ENCODE measurements around the gene TMEM167B. TPM values are rescaled to one million over a fixed set of nuclear protein-coding genes. Genes with fewer than 3 reads are reported as not detected.

The TMEM167B gene
- total and polyA plus RNA-seq, 2 of the 8 experiments (the other 6 are each of a cell fraction or from before 2014, with no cell fraction given): 3.6 to 14.8 TPM

DNA sequence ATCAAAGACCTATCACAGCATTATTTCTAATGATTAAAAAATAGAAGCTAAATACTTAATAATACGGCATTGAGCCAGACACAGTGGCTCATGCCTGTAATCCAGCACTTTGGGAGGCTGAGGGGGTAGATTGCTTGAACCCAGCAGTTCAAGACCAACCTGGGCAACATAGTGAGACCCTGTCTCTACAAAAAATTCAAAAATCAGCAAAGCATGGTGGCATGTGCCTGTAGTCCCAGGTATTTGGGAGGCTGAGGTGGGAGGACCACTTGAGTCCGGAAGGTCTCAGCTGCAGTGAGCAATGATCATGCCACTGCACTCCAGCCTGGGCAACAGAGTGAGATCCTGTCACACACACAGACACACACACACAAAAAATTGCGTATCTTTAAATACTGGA lies 25.4 kb upstream of the TMEM167B start:
- no peak overlapping the region for H3K4ac ChIP-seq (replicated peaks; ENCODE audit: insufficient read length, low read depth, low read length)
- no peak overlapping the region for H2BK15ac ChIP-seq (ENCODE audit: low read length)
- no peak overlapping the region for H3K27ac ChIP-seq (ENCODE audit: low read depth, low read length)
- H2AFZ ChIP-seq (ENCODE audit: low read length): no peak overlapping the region
- no peaks in the 10 kb centered on the region for H3K23me2 ChIP-seq (ENCODE audit: low read depth, low read length)
- no peaks in the 10 kb centered on the region for H4K20me1 ChIP-seq (replicated peaks in 1 of 2; ENCODE audit: control insufficient read depth in 1 of 2, insufficient read depth in 2 of 2, low read length in 2 of 2)
- 0 out of 2 replicates have a peak, but pooled peaks cover 3% of the 10 kb centered on the region for H3K79me1 ChIP-seq (ENCODE audit: low read depth, low read length)
- no peak overlapping the region for H3K14ac ChIP-seq (ENCODE audit: insufficient read length)
- H2AK5ac ChIP-seq (ENCODE audit: low read depth, low read length): no peak overlapping the region
- 92% methylated on average over 3 of the region's 3 CpGs; no CpG with 5 or more reads in 1 of the 2 experiments for WGBS, 2 experiments (ENCODE audit: extremely low coverage in 1 of 2, insufficient coverage in 1 of 2, insufficient read length in 1 of 2, insufficient replicate concordance in 2 of 2, low coverage in 1 of 2, low lambda C conversion rate in 2 of 2, missing lambda C conversion rate in 1 of 2)
- no peak overlapping the region for H3K9ac ChIP-seq (replicated peaks in 1 of 4; ENCODE audit: extremely low read depth in 1 of 4, low read depth in 3 of 4, low read length in 3 of 4)
- H3K18ac ChIP-seq (ENCODE audit: extremely low read depth, low read length): no peak overlapping the region
- H3K23ac ChIP-seq (ENCODE audit: insufficient read length): no peak overlapping the region
- H3K4me2 ChIP-seq (ENCODE audit: insufficient read depth in 1 of 2, low read depth in 2 of 2, low read length in 2 of 2): no peak overlapping the region
- ChIA-PET CTCF (ENCODE audit: partially characterized antibody) (interaction anchor here (1.6 kb wide), 1 partner anchor 19 kb away, joined by 3 read pairs; no protein-coding TSS in a partner anchor), POLR2A (ENCODE audit: partially characterized antibody) (interaction anchor here (1.4 kb wide), 1 partner anchor 36 kb away, joined by 3 read pairs; no protein-coding TSS in a partner anchor)
- no peaks in the 10 kb centered on the region for H3K27me3 ChIP-seq (replicated peaks in 1 of 4; ENCODE audit: control insufficient read depth in 3 of 4, extremely low read depth in 1 of 4, insufficient read depth in 3 of 4, low read length in 3 of 4)
- H2BK120ac ChIP-seq (replicated peaks; ENCODE audit: low read depth, low read length): no peak overlapping the region
- peaks cover 0 to 7% of the 10 kb centered on the region in 2 experiments; a peak in 2 of 4 replicates for H3K79me2 ChIP-seq (ENCODE audit: control insufficient read depth in 1 of 2, insufficient read depth in 2 of 2, low read length in 2 of 2)
- DNase-seq (ENCODE audit: low read depth in 1 of 2, low spot score in 2 of 2) (no peak), FAIRE-seq (no peak)
- H3K56ac ChIP-seq (replicated peaks; ENCODE audit: insufficient read length, low read depth, low read length): no peak overlapping the region
- H2BK5ac ChIP-seq (ENCODE audit: low read depth, low read length): no peak overlapping the region
- H4K8ac ChIP-seq (ENCODE audit: extremely low read depth, insufficient read depth, low read length): no peak overlapping the region
- H3K9me3 ChIP-seq (ENCODE audit: insufficient read depth in 2 of 2, low read depth in 1 of 2, low read length in 1 of 2): no peaks in the 10 kb centered on the region
- H2BK20ac ChIP-seq (ENCODE audit: low read length): no peak overlapping the region
- no peak overlapping the region for H4K5ac ChIP-seq (ENCODE audit: insufficient read length, low read depth, low read length)
- H3K4me3 ChIP-seq (ENCODE audit: extremely low read depth in 1 of 4, insufficient read depth in 2 of 4, low read depth in 3 of 4, low read length in 4 of 4): no peak overlapping the region
- H3K4me1 ChIP-seq (replicated peaks in 1 of 4; ENCODE audit: control insufficient read depth in 3 of 4, insufficient read depth in 4 of 4, low read length in 3 of 4): no peaks in the 10 kb centered on the region
- no peak overlapping the region for H2BK12ac ChIP-seq (ENCODE audit: low read depth, low read length)
- peaks cover 0 to 26% (median 8%) of the 10 kb centered on the region in 4 experiments; a peak in 6 of 8 replicates for H3K36me3 ChIP-seq (ENCODE audit: control insufficient read depth in 2 of 4, insufficient read depth in 4 of 4, low read length in 3 of 4)
- H4K91ac ChIP-seq (replicated peaks; ENCODE audit: insufficient read length, low read length): no peak overlapping the region
- TF ChIP-seq RFX5 (IDR thresholded peaks at IDR 0.05; ENCODE audit: borderline replicate concordance, low read depth, low read length) (no peak), TEAD4 (IDR thresholded peaks at IDR 0.05; ENCODE audit: low read depth, low read length) (no peak), HDAC2 (IDR thresholded peaks at IDR 0.05; ENCODE audit: borderline replicate concordance in 1 of 2, low read depth in 2 of 2, low read length in 2 of 2) (no peak), FOSL1 (IDR thresholded peaks at IDR 0.05; ENCODE audit: insufficient read depth, low read depth, low read length) (no peak), CEBPB (IDR thresholded peaks at IDR 0.05; ENCODE audit: low read depth, low read length) (no peak), TBP (IDR thresholded peaks at IDR 0.05; ENCODE audit: low read depth, low read length) (no peak), BRCA1 (IDR thresholded peaks at IDR 0.05; ENCODE audit: low read depth, low read length) (no peak), SP1 (IDR thresholded peaks at IDR 0.05; ENCODE audit: low read depth, low read length) (no peak), CBX8 (IDR thresholded peaks at IDR 0.05; ENCODE audit: borderline replicate concordance, low read depth, low read length) (no peak), POU5F1 (IDR thresholded peaks at IDR 0.05; ENCODE audit: low read depth, low read length) (no peak), SIX5 (IDR thresholded peaks at IDR 0.05; ENCODE audit: low read depth, low read length) (no peak), HDAC6 (IDR thresholded peaks at IDR 0.05; ENCODE audit: low read depth, low read length) (no peak), JUN (IDR thresholded peaks at IDR 0.05; ENCODE audit: low read depth, low read length) (no peak), ASH2L (IDR thresholded peaks at IDR 0.05; ENCODE audit: low read length) (no peak)
- TF ChIP-seq, protein P1, sequence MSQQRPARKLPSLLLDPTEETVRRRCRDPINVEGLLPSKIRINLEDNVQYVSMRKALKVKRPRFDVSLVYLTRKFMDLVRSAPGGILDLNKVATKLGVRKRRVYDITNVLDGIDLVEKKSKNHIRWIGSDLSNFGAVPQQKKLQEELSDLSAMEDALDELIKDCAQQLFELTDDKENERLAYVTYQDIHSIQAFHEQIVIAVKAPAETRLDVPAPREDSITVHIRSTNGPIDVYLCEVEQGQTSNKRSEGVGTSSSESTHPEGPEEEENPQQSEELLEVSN (IDR thresholded peaks at IDR 0.05): no peak

Data from H1 (cell line).